Stomach (tissue), 9 donors: Measurements from ENCODE around the gene RFC2. TPM values are rescaled to one million over a fixed set of nuclear protein-coding genes. Genes with fewer than 3 reads are reported as not detected.
A peak's percentile ranks its signal among the peaks of the same experiment; 100 is the strongest.
"Not testable (repeated sequence)": the region's sequence is repeated elsewhere in the genome, so short reads cannot be mapped to it uniquely, and the experiment has no call there.

Experiments
- DNase-seq, 2 donors: peaks; one replicate each; pipeline versions ENCODE4 v3.0.0 to v3.0.0-alpha.2; 2013 to 2019
- H3K27ac ChIP-seq, 5 donors: fragments of 200-600 bp in 4 of 5; sonication (generic) in 4 of 5; one replicate each; pipeline ENCODE4 v1.5.1; 2013 to 2019; ENCODE audit warnings: mild to moderate bottlenecking in 1 of 5, moderate library complexity in 1 of 5
- H3K27me3 ChIP-seq, 3 donors: fragments of 200-600 bp; sonication (generic); one replicate each; pipeline ENCODE4 v1.5.1; 2017 to 2019; ENCODE audit warnings: mixed run types in 1 of 3
- H3K36me3 ChIP-seq, 4 donors: fragments of 200-600 bp; sonication (generic); 1 replicate in 3 of 4; 2 replicates in 1 of 4; pipeline ENCODE4 v1.5.1; 2016 to 2019
- H3K4me1 ChIP-seq, 4 donors: fragments of 200-600 bp; sonication (generic); one replicate each; pipeline ENCODE4 v1.5.1; 2016 to 2019
- H3K4me3 ChIP-seq, 4 donors: fragments of 200-600 bp; sonication (generic) in 3 of 4; one replicate each; pipeline ENCODE4 v1.5.1; 2016 to 2019; ENCODE audit warnings: mild to moderate bottlenecking in 1 of 4
- H3K9me3 ChIP-seq, 4 donors: fragments of 200-600 bp; sonication (generic); one replicate each; pipeline ENCODE4 v1.5.1; 2016 to 2019
- CTCF ChIP-seq, 7 experiments: fragments of 450-650 bp in 4 of 7; fragments of 200-600 bp in 3 of 7; sonication (generic) in 3 of 7; IDR thresholded peaks; one replicate each; pipeline ENCODE4 v1.5.1; 2016 to 2019; ENCODE audit warnings: antibody characterized with exemption in 7 of 7, control low read depth in 2 of 7, mild to moderate bottlenecking in 1 of 7
- EP300 ChIP-seq: sonication (generic); formaldehyde crosslinking; IDR thresholded peaks from one replicate; pipeline ENCODE4 v1.6.1; 2017; ENCODE audit warnings: antibody characterized with exemption
- POLR2A ChIP-seq, 4 donors: fragments of 450-650 bp; IDR thresholded peaks; one replicate each; pipeline ENCODE4 v1.6.1; 2016; ENCODE audit warnings: antibody characterized with exemption in 4 of 4, control low read depth in 2 of 4, mild to moderate bottlenecking in 1 of 4, moderate library complexity in 1 of 4
- POLR2AphosphoS5 ChIP-seq, 3 donors: sonication (generic); formaldehyde crosslinking; IDR thresholded peaks; one replicate each; pipeline ENCODE4 v1.6.1; 2016; ENCODE audit warnings: antibody characterized with exemption in 3 of 3
- WGBS, 5 donors: extraction: QIAGEN DNeasy Blood & Tissue Kit in 3 of 5; methylation state at CpG; one replicate each; pipeline versions ENCODE4 v1.1.5 to v1.1.7; 2013 to 2018; 5-methylcytosine and 5-hydroxymethylcytosine counted together
- intact Hi-C: fragments of 100-400 bp; cut with DNase I; formaldehyde crosslinking; loops from one replicate; pipeline ENCODE4 v1.15.1; 2023; ENCODE audit warnings: low total_unique reads
- polyA plus RNA-seq, 3 donors: library from polyadenylated mRNA; stranded (reverse); fragments of 200-250 nt; gene quantifications; one replicate each; pipeline ENCODE4 v1.2.3, GENCODE V29; 2013
- total RNA-seq, 5 donors: library from RNA; depleted of rRNA; stranded (reverse); fragments of >200 nt; gene quantifications; one replicate each; pipeline versions ENCODE4 v1.1.0 to v1.2.3, GENCODE V29; 2014 to 2016
- donor health status: healthy with polysubstance abuse.
- donor health status: Bipolar disorder and iron deficiency.
- donor health status: healthy.

RFC2 gene
- total and polyA plus RNA-seq, 8 donors: 7.7 to 39.1 (median 23.0) TPM

DNA sequence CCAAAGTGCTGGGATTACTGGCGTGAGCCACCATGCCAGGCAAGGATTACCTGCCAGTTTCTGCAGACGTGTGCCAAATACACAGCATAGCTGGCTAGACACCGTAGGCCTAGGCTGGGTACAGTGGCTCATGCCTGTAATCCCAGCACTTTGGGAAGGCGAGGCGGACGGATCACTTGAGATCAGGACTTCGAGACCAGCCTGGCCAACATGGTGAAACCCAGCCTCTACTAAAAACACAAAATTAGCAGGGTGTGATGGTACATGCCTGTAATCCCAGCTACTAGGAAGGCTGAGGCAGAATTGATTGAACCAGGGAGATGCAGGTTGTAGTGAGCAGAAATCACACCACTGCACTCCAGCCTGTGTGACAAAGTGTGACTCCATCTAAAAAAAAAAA, 868 bp downstream of the RFC2 start:
- Histone ChIP-seq H3K4me3 (peak overlapping the region in 3 of 4 donors; percentile 70 to 87 (median 74)), H3K27me3 (no peaks in the 10 kb centered on the region), H3K27ac (peak overlapping the region in 4 of 5 donors; percentile 4 to 97 (median 94)), H3K36me3 (peaks cover 17 to 32% (median 32%) of the 10 kb centered on the region in 4 donors), H3K9me3 (no peaks in the 10 kb centered on the region), H3K4me1 (peaks cover 14 to 42% (median 32%) of the 10 kb centered on the region in 4 donors)
- intact Hi-C loops: no loop called here
- DNase-seq: no peak
- TF ChIP-seq POLR2A (IDR thresholded peaks at IDR 0.05): no peak
- TF ChIP-seq EP300: no peak
- TF ChIP-seq CTCF (IDR thresholded peaks at IDR 0.05): no peak
- no peak for TF ChIP-seq POLR2AphosphoS5 (IDR thresholded peaks at IDR 0.05)
- WGBS, 5 donors: 49 to 60% (median 58%) methylated on average over 7 of the region's 7 CpGs

DNA sequence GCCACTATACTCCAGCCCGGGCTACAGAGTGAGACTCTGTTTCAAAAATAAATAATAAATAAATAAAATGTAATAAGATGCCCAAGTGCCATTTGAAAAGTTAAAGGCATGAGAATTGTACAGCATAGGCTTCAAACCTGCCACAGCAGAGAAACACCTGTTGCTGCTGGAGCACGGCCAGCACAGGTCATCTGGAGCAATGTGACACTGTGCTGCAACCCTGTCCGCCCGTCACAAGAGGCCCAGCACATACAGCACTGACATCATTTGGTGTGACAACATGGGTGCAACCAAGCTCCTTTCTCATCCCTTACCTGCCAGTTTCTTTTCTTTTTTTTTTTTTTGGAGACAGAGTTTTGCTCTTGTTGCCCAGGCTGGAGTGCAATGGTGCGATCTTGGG, 1.3 kb downstream of the RFC2 start:
- Histone ChIP-seq H3K9me3 (no peaks in the 10 kb centered on the region), H3K27ac (peak overlapping the region in 2 of 5 donors; percentile 4 to 95), H3K4me1 (peaks cover 14 to 41% (median 32%) of the 10 kb centered on the region in 4 donors), H3K4me3 (peak overlapping the region in 2 of 4 donors; percentile 70 to 74), H3K36me3 (peaks cover 17 to 37% (median 36%) of the 10 kb centered on the region in 4 donors), H3K27me3 (no peaks in the 10 kb centered on the region)
- TF ChIP-seq EP300: no peak
- TF ChIP-seq POLR2A (IDR thresholded peaks at IDR 0.05): no peak
- TF ChIP-seq CTCF (IDR thresholded peaks at IDR 0.05): no peak
- TF ChIP-seq POLR2AphosphoS5 (IDR thresholded peaks at IDR 0.05): no peak
- intact Hi-C loops: no loop called here
- peak; percentile 37 to 49 for DNase-seq
- 28 to 64% (median 59%) methylated on average over 5 of the region's 5 CpGs for WGBS, 5 donors

DNA sequence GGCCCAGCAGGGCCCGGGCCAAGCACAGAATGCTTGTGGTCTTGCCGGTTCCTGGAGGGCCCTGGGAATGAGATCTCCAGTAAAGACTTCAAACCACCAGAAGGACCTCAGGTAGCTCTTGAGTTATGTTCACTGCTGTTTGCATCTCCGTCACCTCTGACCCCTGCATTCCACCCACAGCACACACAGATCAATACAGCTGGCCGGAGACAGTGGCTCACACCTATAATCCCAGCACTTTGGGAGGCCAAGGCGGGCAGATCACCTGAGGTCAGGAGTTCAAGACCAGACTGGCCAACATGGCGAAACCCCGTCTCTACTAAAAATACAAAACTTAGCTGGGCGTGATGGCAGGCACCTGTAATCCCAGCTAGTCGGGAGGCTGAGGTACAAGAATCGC, 5.1 kb downstream of the RFC2 start:
- DNase-seq, H3K4me3 ChIP-seq, H3K27me3 ChIP-seq, H3K9me3 ChIP-seq, H3K27ac ChIP-seq, intact Hi-C loops: not testable (repeated sequence)
- 72 to 90% (median 84%) methylated on average over 10 of the region's 10 CpGs for WGBS, 5 donors
- Histone ChIP-seq H3K36me3 (peaks cover 28 to 75% (median 74%) of the 10 kb centered on the region in 4 donors), H3K4me1 (peaks cover 9 to 28% (median 18%) of the 10 kb centered on the region in 4 donors)

DNA sequence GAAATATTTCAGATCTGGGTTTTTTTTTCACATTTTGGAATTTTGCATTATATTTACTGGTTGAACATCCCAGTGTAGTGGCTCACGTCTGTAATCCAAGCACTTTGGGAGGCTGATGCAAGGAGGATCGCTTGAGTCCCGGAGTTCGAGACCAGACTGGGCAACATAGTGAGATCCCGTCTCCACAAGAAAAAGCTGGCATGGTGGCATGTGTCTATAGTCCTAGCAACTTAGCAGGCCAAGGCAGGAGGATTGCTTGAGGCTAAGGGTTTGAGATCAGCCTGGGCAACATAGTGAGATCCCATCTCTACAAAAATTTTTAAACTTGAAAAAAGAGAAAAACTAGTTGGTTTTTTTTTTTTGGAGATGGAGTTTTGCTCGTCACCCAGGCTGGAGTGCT, 6.0 kb downstream of the RFC2 start:
- DNase-seq: no peak

More for the DNA sequence above, 6.0 kb downstream of the RFC2 start:
- Histone ChIP-seq H3K4me3 (no peak overlapping the region), H3K27ac (no peak overlapping the region), H3K27me3 (no peaks in the 10 kb centered on the region), H3K4me1 (peaks cover 4 to 19% (median 12%) of the 10 kb centered on the region in 4 donors), H3K36me3 (peaks cover 30 to 84% (median 82%) of the 10 kb centered on the region in 4 donors), H3K9me3 (no peaks in the 10 kb centered on the region)
- WGBS, 5 donors: 94 to 98% (median 97%) methylated on average over 6 of the region's 6 CpGs
- TF ChIP-seq POLR2AphosphoS5 (IDR thresholded peaks at IDR 0.05) (no peak), POLR2A (IDR thresholded peaks at IDR 0.05) (no peak), CTCF (IDR thresholded peaks at IDR 0.05) (no peak), EP300 (no peak)
- intact Hi-C loops: no loop called here
